Liver (tissue), 9 donors: ENCODE data around the gene TSPAN15. TPM values are rescaled to one million over a fixed set of nuclear protein-coding genes. Genes with fewer than 3 reads are reported as not detected.

Experiments used
- DNase-seq: peaks from one replicate; pipeline ENCODE4 v3.0.0-alpha.2; 2017; ENCODE audit warnings: low spot score
- H3K27ac ChIP-seq, 2 donors: one replicate each; pipeline ENCODE4 v1.7.0; 2013; ENCODE audit warnings: inconsistent platforms in 2 of 2, low read length in 2 of 2, control low read depth in 1 of 2, low read depth in 1 of 2, mild to moderate bottlenecking in 1 of 2
- H3K27me3 ChIP-seq, 4 donors: one replicate each; pipeline versions ENCODE4 v1.6.1 to v1.7.0; 2013; ENCODE audit warnings: low read length in 3 of 4, inconsistent platforms in 1 of 4, mild to moderate bottlenecking in 1 of 4, moderate library complexity in 1 of 4; ENCODE audit not compliant: control insufficient read depth in 4 of 4, insufficient read depth in 4 of 4
- H3K36me3 ChIP-seq, 4 donors: one replicate each; pipeline versions ENCODE4 v1.6.1 to v1.7.0; 2013; ENCODE audit warnings: low read length in 3 of 4, mild to moderate bottlenecking in 3 of 4, low read depth in 1 of 4, moderate library complexity in 1 of 4; ENCODE audit not compliant: control insufficient read depth in 4 of 4, insufficient read depth in 3 of 4
- H3K4me1 ChIP-seq, 4 donors: one replicate each; pipeline versions ENCODE4 v1.6.1 to v1.7.0; 2013; ENCODE audit warnings: low read length in 3 of 4, mild to moderate bottlenecking in 3 of 4, moderate library complexity in 1 of 4; ENCODE audit not compliant: control insufficient read depth in 4 of 4, insufficient read depth in 4 of 4
- H3K4me3 ChIP-seq, 3 donors: one replicate each; pipeline versions ENCODE4 v1.6.1 to v1.7.0; 2013; ENCODE audit warnings: low read length in 3 of 3, control low read depth in 1 of 3, low read depth in 1 of 3, mild to moderate bottlenecking in 1 of 3
- H3K9ac ChIP-seq, 2 donors: one replicate each; pipeline ENCODE4 v1.7.0; 2013; ENCODE audit warnings: low read length in 2 of 2, mild to moderate bottlenecking in 2 of 2, moderate library complexity in 2 of 2, control low read depth in 1 of 2, low read depth in 1 of 2
- H3K9me3 ChIP-seq, 4 donors: one replicate each; pipeline versions ENCODE4 v1.6.1 to v1.7.0; 2013; ENCODE audit warnings: low read length in 3 of 4; ENCODE audit not compliant: control insufficient read depth in 4 of 4
- EGR1 ChIP-seq, 2 donors: IDR thresholded peaks; 2 replicates each; pipeline ENCODE4 v1.6.1; 2016 to 2018; ENCODE audit warnings: antibody characterized with exemption in 2 of 2, low read depth in 2 of 2
- FOXA1 ChIP-seq: IDR thresholded peaks from 2 replicates; pipeline ENCODE4 v1.6.1; 2016; ENCODE audit warnings: antibody characterized with exemption
- HNF4A ChIP-seq, 2 donors: conservative IDR thresholded peaks; 2 replicates each; pipeline ENCODE4 v1.6.1; 2016; ENCODE audit warnings: antibody characterized with exemption in 2 of 2, mild to moderate bottlenecking in 2 of 2
- HNF4G ChIP-seq: IDR thresholded peaks from 2 replicates; pipeline ENCODE4 v1.6.1; 2016; ENCODE audit warnings: antibody characterized with exemption
- JUND ChIP-seq, 2 donors: IDR thresholded peaks; 2 replicates each; pipeline ENCODE4 v1.6.1; 2016; ENCODE audit warnings: antibody characterized with exemption in 2 of 2
- NR2F2 ChIP-seq: IDR thresholded peaks from 2 replicates; pipeline ENCODE4 v1.6.1; 2016; ENCODE audit warnings: antibody characterized with exemption
- RXRA ChIP-seq, 2 donors: IDR thresholded peaks; 2 replicates each; pipeline ENCODE4 v1.6.1; 2017 to 2018; ENCODE audit warnings: antibody characterized with exemption in 2 of 2, mild to moderate bottlenecking in 1 of 2
- SP1 ChIP-seq: IDR thresholded peaks from 2 replicates; pipeline ENCODE4 v1.6.1; 2018; ENCODE audit warnings: antibody characterized with exemption, mild to moderate bottlenecking
- TAF1 ChIP-seq: conservative IDR thresholded peaks from 2 replicates; pipeline ENCODE4 v1.6.1; 2016; ENCODE audit warnings: antibody characterized with exemption, mild to moderate bottlenecking
- YY1 ChIP-seq: IDR thresholded peaks from 2 replicates; pipeline ENCODE4 v1.6.1; 2016; ENCODE audit warnings: antibody characterized with exemption, mild to moderate bottlenecking
- ZBTB33 ChIP-seq: IDR thresholded peaks from 2 replicates; pipeline ENCODE4 v1.6.1; 2016; ENCODE audit warnings: antibody characterized with exemption
- whole genome bisulfite sequencing: extraction: QIAGEN DNeasy Blood & Tissue Kit; methylation state at CpG from one replicate; pipeline ENCODE4 v1.1.7; 2013; 5-methylcytosine and 5-hydroxymethylcytosine counted together
- polyA plus RNA-seq, 2 donors: library from polyadenylated mRNA; stranded (reverse) in 1 of 2; unstranded in 1 of 2; fragments of 200-250 nt in 1 of 2; fragments of >200 nt in 1 of 2; fragmentation: Nextera tagmentation in 1 of 2; extraction: Ambion mirVana in 1 of 2; gene quantifications; one replicate each; pipeline versions ENCODE4 v1.2.1 to v1.2.3, GENCODE V29; 2013 to 2015
- total RNA-seq, 2 donors: library from RNA; depleted of rRNA; stranded (reverse); fragments of >200 nt; gene quantifications; one replicate each; pipeline ENCODE4 v1.2.3, GENCODE V29; 2014
- TF ChIP-seq, protein P1 (sequence below): fragments of 150-350 bp; IDR thresholded peaks from 2 replicates; pipeline ENCODE4 v1.5.1; 2017; ENCODE audit warnings: improper control_type of control experiment, low read depth, low read length; ENCODE audit not compliant: missing input control
- TF ChIP-seq, protein P2 (sequence below): IDR thresholded peaks from 2 replicates; pipeline ENCODE4 v1.6.1; 2016; ENCODE audit warnings: antibody characterized with exemption
- donor health status: healthy.
- donor health status: healthy.
- donor health status: healthy.
- donor health status: healthy.
- donor health status: healthy.

TSPAN15 gene
- total and polyA plus RNA-seq, 4 donors = 2.0 to 4.3 (median 3.3) TPM

DNA sequence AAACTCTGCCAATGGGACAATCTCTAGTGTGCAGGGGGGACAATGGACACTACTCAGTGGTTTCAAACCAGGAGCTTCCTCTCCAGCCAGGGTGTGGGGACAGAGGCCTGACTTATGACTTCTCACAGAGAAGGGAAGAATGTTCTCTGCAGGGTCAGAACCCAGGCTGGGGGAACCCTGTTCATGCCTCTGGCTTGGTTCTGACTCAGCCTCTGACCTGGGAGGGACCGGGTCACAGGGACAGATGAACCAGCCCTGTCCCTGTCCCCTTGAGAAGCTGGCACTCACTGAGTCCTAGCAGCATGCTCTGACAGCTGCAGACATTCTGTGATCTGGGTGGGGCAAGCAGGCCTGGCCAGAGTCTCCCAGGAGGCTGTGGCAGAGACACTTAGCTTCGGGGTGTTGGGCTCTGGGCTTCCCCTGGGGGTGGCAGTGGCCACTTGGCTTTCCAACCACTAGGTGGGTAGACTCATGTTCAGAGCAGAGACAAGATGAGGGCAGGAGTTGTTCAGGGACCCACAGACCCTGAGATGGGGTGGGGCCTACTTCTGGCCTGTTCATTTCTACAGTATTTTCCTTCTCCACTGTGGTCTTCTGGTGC, 13.6 kb downstream of the TSPAN15 start:
- no peak overlapping the region for H3K9ac ChIP-seq
- H3K27me3 ChIP-seq = no peaks in the 10 kb centered on the region
- H3K4me3 ChIP-seq = no peak overlapping the region
- no peaks in the 10 kb centered on the region for H3K36me3 ChIP-seq
- H3K27ac ChIP-seq = peak overlapping the region in 1 of 2 donors; percentile 21
- no peak for DNase-seq
- peaks cover 0 to 5% (median 2%) of the 10 kb centered on the region in 4 donors for H3K4me1 ChIP-seq
- no peaks in the 10 kb centered on the region for H3K9me3 ChIP-seq
- 71% methylated on average over 2 of the region's 2 CpGs for WGBS
- no peak for TF ChIP-seq YY1
- TF ChIP-seq NR2F2 = peak; percentile 69

DNA sequence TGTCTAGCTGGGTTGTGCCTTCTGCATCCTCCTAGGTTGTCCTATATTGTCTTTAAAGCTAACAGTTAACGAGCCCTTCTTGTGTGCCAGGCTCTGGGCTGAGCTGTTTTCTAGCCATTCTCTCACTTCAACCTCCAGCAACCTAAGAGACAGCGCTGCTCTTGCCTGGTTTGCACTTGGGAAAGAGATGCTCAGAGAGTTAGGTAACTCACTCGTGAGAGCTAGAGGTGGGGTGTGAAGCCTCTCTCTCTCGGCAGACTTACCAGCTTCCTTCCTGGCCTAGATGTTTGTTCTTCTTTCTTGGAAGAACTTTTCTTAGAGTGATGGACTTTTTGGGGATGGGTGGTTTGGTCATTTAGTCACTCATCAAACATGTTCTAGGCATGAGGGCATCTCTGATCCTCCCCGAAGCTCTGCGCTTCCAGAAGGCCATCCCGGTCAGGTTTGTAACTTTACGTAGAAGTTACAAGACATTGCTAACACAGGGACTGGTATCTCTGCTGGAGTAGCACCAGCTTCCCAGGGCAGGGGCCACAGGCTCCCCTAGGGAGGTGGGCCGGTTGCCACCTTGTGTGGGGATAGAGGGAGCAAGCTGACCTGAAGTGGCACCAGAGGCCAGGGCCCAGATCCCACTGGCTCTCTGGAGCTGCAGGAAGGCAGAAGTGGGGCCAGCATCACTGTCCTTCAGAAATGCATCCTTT, 14.3 kb downstream of the TSPAN15 start:
- H3K9me3 ChIP-seq = no peaks in the 10 kb centered on the region
- no peak overlapping the region for H3K9ac ChIP-seq
- no peak for DNase-seq
- H3K27me3 ChIP-seq = no peaks in the 10 kb centered on the region
- TF ChIP-seq EGR1 (IDR thresholded peaks at IDR 0.05; ENCODE audit: low read depth in 2 of 2) = no peak
- TF ChIP-seq SP1 = no peak
- TF ChIP-seq RXRA (IDR thresholded peaks at IDR 0.05) = no peak
- TF ChIP-seq ZBTB33 = no peak
- TF ChIP-seq, protein P1, sequence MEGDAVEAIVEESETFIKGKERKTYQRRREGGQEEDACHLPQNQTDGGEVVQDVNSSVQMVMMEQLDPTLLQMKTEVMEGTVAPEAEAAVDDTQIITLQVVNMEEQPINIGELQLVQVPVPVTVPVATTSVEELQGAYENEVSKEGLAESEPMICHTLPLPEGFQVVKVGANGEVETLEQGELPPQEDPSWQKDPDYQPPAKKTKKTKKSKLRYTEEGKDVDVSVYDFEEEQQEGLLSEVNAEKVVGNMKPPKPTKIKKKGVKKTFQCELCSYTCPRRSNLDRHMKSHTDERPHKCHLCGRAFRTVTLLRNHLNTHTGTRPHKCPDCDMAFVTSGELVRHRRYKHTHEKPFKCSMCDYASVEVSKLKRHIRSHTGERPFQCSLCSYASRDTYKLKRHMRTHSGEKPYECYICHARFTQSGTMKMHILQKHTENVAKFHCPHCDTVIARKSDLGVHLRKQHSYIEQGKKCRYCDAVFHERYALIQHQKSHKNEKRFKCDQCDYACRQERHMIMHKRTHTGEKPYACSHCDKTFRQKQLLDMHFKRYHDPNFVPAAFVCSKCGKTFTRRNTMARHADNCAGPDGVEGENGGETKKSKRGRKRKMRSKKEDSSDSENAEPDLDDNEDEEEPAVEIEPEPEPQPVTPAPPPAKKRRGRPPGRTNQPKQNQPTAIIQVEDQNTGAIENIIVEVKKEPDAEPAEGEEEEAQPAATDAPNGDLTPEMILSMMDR = no peak
- TF ChIP-seq NR2F2 = no peak
- TF ChIP-seq HNF4A (conservative IDR thresholded peaks at IDR 0.05) = no peak
- no peak for TF ChIP-seq TAF1
- TF ChIP-seq, protein P2, sequence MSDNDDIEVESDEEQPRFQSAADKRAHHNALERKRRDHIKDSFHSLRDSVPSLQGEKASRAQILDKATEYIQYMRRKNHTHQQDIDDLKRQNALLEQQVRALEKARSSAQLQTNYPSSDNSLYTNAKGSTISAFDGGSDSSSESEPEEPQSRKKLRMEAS = no peak
- TF ChIP-seq JUND (IDR thresholded peaks at IDR 0.05) = no peak
- TF ChIP-seq HNF4G = no peak
- no peak for TF ChIP-seq FOXA1
- TF ChIP-seq YY1 = no peak
- 85% methylated on average over 9 of the region's 9 CpGs for WGBS
- H3K36me3 ChIP-seq = no peaks in the 10 kb centered on the region
- no peak overlapping the region for H3K27ac ChIP-seq
- no peak overlapping the region for H3K4me3 ChIP-seq
- peaks cover 0 to 5% (median 2%) of the 10 kb centered on the region in 4 donors for H3K4me1 ChIP-seq

GRCh38 chr10:69466158-69466490, 14.9 kb downstream of the TSPAN15 start:
- Histone ChIP-seq H3K27me3 (no peaks in the 10 kb centered on the region), H3K4me1 (peaks cover 0 to 3% (median 0%) of the 10 kb centered on the region in 4 donors), H3K4me3 (no peak overlapping the region), H3K9ac (no peak overlapping the region), H3K27ac (no peak overlapping the region), H3K36me3 (no peaks in the 10 kb centered on the region), H3K9me3 (no peaks in the 10 kb centered on the region)
- 73% methylated on average over 5 of the region's 5 CpGs for WGBS
- no peak for DNase-seq
- TF ChIP-seq EGR1 (IDR thresholded peaks at IDR 0.05; ENCODE audit: low read depth in 2 of 2) (no peak), NR2F2 (no peak)
